ENCODE results near the gene KDM4E. TPM values are rescaled to one million over a fixed set of nuclear protein-coding genes. Genes with fewer than 3 reads are reported as not detected.

Gene KDM4E
- total and polyA plus RNA-seq, 4 donors = not detected

GRCh38 chr11:95028357-95028756, 3.3 kb downstream of the KDM4E start (continued):
- TF ChIP-seq RAD21 (IDR thresholded peaks at IDR 0.05) (no peak), CTCF (IDR thresholded peaks at IDR 0.05; ENCODE audit: low read depth, low read length, missing input control) (no peak), EGR1 (IDR thresholded peaks at IDR 0.05; ENCODE audit: low read depth in 2 of 2) (no peak)

DNA sequence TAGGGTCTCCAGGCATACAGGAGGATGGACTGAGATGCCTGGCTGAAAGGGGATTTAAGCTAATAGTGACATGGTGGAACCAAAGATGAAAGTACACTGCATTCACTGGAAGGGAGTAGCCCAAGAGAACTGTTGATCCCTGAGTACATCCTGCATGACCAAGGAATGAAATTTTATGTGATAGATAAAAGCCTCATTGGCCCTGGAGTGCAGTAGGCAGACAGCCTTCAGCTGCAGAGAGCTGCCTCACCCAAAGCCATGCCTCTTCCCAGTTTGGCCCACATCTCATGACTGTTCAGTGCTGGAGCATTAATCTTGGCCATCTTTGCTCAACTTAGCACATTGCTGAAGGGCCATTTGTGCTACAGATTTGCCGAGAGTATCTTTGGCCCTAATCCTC, 8.0 kb downstream of the KDM4E start:
- peaks cover 0 to 13% (median 0%) of the 10 kb centered on the region in 4 donors for H3K27me3 ChIP-seq (ENCODE audit: control insufficient read depth in 4 of 4, insufficient read depth in 4 of 4, low read length in 3 of 4)
- no peaks in the 10 kb centered on the region for H3K4me1 ChIP-seq (ENCODE audit: control insufficient read depth in 4 of 4, insufficient read depth in 4 of 4, low read length in 3 of 4)
- 74% methylated on average over 1 of the region's 1 CpG for WGBS
- H3K9ac ChIP-seq (ENCODE audit: low read depth in 1 of 2, low read length in 2 of 2) = no peak overlapping the region
- H3K9me3 ChIP-seq (ENCODE audit: control insufficient read depth in 4 of 4, low read length in 3 of 4) = no peaks in the 10 kb centered on the region
- H3K36me3 ChIP-seq (ENCODE audit: control insufficient read depth in 4 of 4, insufficient read depth in 3 of 4, low read depth in 1 of 4, low read length in 3 of 4) = no peaks in the 10 kb centered on the region
- DNase-seq (ENCODE audit: low spot score) = no peak
- TF ChIP-seq JUND (IDR thresholded peaks at IDR 0.05) = no peak
- no peak for TF ChIP-seq EGR1 (IDR thresholded peaks at IDR 0.05; ENCODE audit: low read depth in 2 of 2)
- no peak for TF ChIP-seq RXRA (IDR thresholded peaks at IDR 0.05)
- TF ChIP-seq ZBTB33 (IDR thresholded peaks at IDR 0.05) = no peak
- TF ChIP-seq RAD21 (IDR thresholded peaks at IDR 0.05) = no peak
- TF ChIP-seq GABPA (IDR thresholded peaks at IDR 0.05 in 1 of 2, conservative IDR thresholded peaks at IDR 0.05 in 1 of 2) = no peak
- no peak for TF ChIP-seq YY1 (IDR thresholded peaks at IDR 0.05)
- no peak for TF ChIP-seq SP1 (IDR thresholded peaks at IDR 0.05)
- no peak for TF ChIP-seq HNF4A (conservative IDR thresholded peaks at IDR 0.05)
- TF ChIP-seq FOXA2 (IDR thresholded peaks at IDR 0.05) = no peak
- TF ChIP-seq CTCF (IDR thresholded peaks at IDR 0.05; ENCODE audit: low read depth, low read length, missing input control) = no peak
- no peak for TF ChIP-seq MAX (IDR thresholded peaks at IDR 0.05)
- no peak for TF ChIP-seq FOXA1 (IDR thresholded peaks at IDR 0.05)
- TF ChIP-seq NR2F2 (IDR thresholded peaks at IDR 0.05) = no peak
- TF ChIP-seq, protein P1, sequence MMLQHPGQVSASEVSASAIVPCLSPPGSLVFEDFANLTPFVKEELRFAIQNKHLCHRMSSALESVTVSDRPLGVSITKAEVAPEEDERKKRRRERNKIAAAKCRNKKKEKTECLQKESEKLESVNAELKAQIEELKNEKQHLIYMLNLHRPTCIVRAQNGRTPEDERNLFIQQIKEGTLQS (IDR thresholded peaks at IDR 0.05) = no peak
- no peak for TF ChIP-seq HNF4G (IDR thresholded peaks at IDR 0.05)
- TF ChIP-seq, protein P2, sequence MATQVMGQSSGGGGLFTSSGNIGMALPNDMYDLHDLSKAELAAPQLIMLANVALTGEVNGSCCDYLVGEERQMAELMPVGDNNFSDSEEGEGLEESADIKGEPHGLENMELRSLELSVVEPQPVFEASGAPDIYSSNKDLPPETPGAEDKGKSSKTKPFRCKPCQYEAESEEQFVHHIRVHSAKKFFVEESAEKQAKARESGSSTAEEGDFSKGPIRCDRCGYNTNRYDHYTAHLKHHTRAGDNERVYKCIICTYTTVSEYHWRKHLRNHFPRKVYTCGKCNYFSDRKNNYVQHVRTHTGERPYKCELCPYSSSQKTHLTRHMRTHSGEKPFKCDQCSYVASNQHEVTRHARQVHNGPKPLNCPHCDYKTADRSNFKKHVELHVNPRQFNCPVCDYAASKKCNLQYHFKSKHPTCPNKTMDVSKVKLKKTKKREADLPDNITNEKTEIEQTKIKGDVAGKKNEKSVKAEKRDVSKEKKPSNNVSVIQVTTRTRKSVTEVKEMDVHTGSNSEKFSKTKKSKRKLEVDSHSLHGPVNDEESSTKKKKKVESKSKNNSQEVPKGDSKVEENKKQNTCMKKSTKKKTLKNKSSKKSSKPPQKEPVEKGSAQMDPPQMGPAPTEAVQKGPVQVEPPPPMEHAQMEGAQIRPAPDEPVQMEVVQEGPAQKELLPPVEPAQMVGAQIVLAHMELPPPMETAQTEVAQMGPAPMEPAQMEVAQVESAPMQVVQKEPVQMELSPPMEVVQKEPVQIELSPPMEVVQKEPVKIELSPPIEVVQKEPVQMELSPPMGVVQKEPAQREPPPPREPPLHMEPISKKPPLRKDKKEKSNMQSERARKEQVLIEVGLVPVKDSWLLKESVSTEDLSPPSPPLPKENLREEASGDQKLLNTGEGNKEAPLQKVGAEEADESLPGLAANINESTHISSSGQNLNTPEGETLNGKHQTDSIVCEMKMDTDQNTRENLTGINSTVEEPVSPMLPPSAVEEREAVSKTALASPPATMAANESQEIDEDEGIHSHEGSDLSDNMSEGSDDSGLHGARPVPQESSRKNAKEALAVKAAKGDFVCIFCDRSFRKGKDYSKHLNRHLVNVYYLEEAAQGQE (IDR thresholded peaks at IDR 0.05) = no peak
- TF ChIP-seq TAF1 (conservative IDR thresholded peaks at IDR 0.05) = no peak
- no peak overlapping the region for H3K4me3 ChIP-seq (ENCODE audit: low read depth in 1 of 3, low read length in 3 of 3)
- H3K27ac ChIP-seq (ENCODE audit: low read depth in 1 of 2, low read length in 2 of 2) = no peak overlapping the region
